HG03103 (cell line): ENCODE data around the gene STARD3.
"Not testable (repeated sequence)": the region's sequence is repeated elsewhere in the genome, so short reads cannot be mapped to it uniquely, and the experiment has no call there.

ENCODE experiments used
- ATAC-seq: cut with Tn5 transposase; IDR thresholded peaks from one replicate; pipeline ENCODE4 v1.9.1; 2021; ENCODE audit warnings: low read depth; ENCODE audit not compliant: unreplicated experiment

The STARD3 gene

DNA sequence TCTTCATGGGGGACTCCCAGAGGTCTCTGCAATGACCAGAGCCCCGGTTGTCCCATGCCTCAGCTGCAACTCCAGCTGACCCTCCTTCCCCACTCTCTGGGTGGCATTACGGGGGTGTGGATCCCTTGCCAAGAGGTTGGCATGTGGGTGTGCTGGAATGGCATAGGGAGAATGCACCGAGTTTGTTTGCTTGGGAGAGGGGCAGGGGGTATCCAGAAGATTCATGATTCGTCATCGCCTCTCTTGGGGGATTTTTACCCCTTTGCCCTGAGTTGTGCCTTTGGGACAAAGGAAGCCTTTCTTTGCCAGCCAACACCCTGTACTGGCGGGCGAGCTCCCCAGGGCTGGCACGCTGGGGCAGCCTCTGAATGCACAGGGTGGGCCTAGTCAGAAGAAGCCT, 69.4 kb downstream of the STARD3 start:
- ATAC-seq: no peak

DNA sequence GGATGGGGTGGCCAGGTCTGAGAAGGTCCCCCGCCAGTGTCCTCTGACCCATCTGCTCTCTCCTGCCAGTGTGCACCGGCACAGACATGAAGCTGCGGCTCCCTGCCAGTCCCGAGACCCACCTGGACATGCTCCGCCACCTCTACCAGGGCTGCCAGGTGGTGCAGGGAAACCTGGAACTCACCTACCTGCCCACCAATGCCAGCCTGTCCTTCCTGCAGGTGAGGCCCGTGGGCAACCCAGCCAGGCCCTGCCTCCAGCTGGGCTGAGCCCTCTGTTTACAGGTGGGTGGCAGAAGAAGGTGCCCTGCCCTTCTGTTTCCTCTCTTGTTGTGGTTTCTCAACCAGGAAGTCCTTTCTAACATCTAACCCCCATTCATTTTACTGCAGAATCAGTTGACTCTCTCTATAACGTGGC, 70.0 kb downstream of the STARD3 start:
- no peak for ATAC-seq

DNA sequence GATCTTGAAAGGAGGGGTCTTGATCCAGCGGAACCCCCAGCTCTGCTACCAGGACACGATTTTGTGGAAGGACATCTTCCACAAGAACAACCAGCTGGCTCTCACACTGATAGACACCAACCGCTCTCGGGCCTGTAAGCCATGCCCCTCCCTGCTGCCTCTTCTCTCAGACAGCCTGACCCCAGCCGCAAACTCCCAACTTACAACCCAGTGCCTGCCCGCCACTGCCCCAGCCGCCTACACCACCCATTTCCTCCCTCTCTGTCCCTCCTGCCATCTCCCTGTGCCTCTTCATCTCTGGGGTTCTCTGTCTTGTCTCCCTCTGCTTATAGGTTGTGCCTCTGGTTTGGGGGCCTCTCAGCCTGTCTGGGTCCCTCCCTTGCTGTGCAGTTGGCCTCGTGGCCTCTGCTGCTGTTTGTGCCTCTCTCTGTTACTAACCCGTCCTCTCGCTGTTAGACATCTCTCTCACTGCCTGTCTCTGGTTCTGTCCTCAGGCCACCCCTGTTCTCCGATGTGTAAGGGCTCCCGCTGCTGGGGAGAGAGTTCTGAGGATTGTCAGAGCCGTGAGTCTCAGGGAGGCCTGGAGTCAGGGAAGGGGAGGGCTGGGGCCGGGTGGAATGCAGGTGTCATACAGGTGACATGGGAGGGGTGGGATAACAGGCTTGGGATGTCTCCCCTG, 72.5 kb downstream of the STARD3 start:
- ATAC-seq: no peak

DNA sequence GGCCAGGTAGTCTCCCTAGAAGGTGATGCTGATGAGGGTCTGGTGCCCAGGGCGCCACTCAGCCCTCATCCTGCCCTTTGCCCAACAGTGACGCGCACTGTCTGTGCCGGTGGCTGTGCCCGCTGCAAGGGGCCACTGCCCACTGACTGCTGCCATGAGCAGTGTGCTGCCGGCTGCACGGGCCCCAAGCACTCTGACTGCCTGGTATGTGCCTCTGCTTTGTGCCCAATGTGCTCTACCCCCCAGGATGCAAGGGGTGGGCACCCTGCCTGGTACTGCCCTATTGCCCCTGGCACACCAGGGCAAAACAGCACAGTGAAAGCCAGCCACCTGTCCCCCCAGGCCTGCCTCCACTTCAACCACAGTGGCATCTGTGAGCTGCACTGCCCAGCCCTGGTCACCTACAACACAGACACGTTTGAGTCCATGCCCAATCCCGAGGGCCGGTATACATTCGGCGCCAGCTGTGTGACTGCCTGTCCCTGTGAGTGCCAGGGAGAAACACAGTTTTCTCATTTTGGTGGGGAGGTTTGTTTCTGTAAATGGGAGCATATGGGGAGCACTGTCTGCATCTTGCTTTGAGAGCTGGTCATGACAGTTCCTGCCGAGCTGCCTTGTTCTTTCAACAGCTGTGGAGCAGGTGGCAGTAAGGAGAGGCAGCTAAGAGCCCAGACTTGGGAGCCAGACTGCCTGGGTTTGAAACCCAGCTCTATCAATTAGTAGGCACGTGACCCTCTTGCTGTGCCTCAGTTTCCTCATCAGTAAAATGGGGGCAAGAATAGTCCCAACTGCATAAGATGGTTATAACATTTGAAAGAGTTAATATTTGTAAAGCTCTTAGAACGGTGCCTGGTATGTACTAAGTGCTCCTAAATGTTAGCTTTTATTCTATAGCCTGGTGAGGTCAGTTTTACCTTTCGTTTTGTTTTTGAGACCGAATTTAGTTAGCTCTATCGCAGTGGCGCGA, 73.3 kb downstream of the STARD3 start:
- ATAC-seq: no peak

DNA sequence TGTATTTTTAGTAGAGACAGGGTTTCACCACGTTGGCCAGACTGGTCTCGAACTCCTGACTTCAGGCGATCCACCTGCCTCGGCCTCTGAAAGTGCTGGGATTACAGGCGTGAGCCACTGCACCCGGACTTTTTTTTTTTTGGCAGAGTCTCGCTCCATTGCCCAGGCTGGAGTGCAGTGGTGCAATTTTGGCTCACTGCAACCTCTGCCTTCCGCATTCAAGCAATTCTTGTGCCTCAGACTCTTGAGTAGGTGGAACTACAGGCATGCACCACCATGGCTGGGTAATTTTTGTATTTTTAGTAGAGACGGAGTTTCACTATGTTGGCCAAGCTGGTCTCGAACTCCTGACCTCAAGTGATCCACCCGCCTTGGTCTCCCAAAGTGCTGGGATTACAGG, 74.1 kb downstream of the STARD3 start:
- ATAC-seq: not testable (repeated sequence)

DNA sequence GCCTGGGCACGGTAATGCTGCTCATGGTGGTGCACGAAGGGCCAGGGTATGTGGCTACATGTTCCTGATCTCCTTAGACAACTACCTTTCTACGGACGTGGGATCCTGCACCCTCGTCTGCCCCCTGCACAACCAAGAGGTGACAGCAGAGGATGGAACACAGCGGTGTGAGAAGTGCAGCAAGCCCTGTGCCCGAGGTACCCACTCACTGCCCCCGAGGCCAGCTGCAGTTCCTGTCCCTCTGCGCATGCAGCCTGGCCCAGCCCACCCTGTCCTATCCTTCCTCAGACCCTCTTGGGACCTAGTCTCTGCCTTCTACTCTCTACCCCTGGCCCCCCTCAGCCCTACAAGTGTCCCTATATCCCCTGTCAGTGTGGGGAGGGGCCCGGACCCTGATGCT, 74.9 kb downstream of the STARD3 start:
- ATAC-seq: no peak
